Activated CD4-positive, alpha-beta T cell treated with anti-CD3 and anti-CD28 coated beads, Interleukin-2, Interleukin-6, amounts not matched to agents 100 ng/mL and 50 ng/mL, durations not matched to agents 16 hours and 8 hours (primary cell): Measurements from ENCODE around the gene SENP6.
A peak's percentile ranks its signal among the peaks of the same experiment; 100 is the strongest.
"Not testable (repeated sequence)": the region's sequence is repeated elsewhere in the genome, so short reads cannot be mapped to it uniquely, and the experiment has no call there.

ENCODE experiments used
- DNase-seq: peaks from one replicate; pipeline ENCODE4 v3.0.0-alpha.2; 2020

SENP6 gene

GRCh38 chr6:75609639-75610590 lies 8.2 kb downstream of the SENP6 start:
- DNase-seq, result no peak

GRCh38 chr6:75611011-75611701 lies 9.5 kb downstream of the SENP6 start:
- DNase-seq, result no peak

GRCh38 chr6:75611702-75612375 lies 10.2 kb downstream of the SENP6 start:
- DNase-seq, result peak; percentile 50

GRCh38 chr6:75612434-75612833 lies 10.8 kb downstream of the SENP6 start:
- peak; percentile 19 for DNase-seq

- no peak for DNase-seq
Observed at GRCh38 chr6:75613056-75613501, 11.4 kb downstream of the SENP6 start.

GRCh38 chr6:75618437-75618836 lies 16.8 kb downstream of the SENP6 start:
- no peak for DNase-seq

- no peak for DNase-seq
Observed at GRCh38 chr6:75619230-75619899, 17.7 kb downstream of the SENP6 start.

GRCh38 chr6:75620381-75621304 lies 19.0 kb downstream of the SENP6 start:
- DNase-seq, result no peak

GRCh38 chr6:75621846-75622245 lies 20.2 kb downstream of the SENP6 start:
- no peak for DNase-seq

- DNase-seq, result no peak
Observed at GRCh38 chr6:75623491-75623890, 21.8 kb downstream of the SENP6 start.

- DNase-seq, result no peak
Observed at GRCh38 chr6:75624335-75624734, 22.7 kb downstream of the SENP6 start.

- DNase-seq, result no peak
Observed at GRCh38 chr6:75624988-75625387, 23.3 kb downstream of the SENP6 start.

GRCh38 chr6:75626561-75626960 lies 24.9 kb downstream of the SENP6 start:
- no peak for DNase-seq

GRCh38 chr6:75627708-75628107 lies 26.0 kb downstream of the SENP6 start:
- not testable (repeated sequence) for DNase-seq

- no peak for DNase-seq
Observed at GRCh38 chr6:75631859-75632635, 30.4 kb downstream of the SENP6 start.

GRCh38 chr6:75633045-75633444 lies 31.4 kb downstream of the SENP6 start:
- DNase-seq, result no peak

- no peak for DNase-seq
Observed at GRCh38 chr6:75642311-75642710, 40.6 kb downstream of the SENP6 start.

- DNase-seq, result no peak
Observed at GRCh38 chr6:75643173-75643572, 41.5 kb downstream of the SENP6 start.

- DNase-seq, result no peak
Observed at GRCh38 chr6:75656479-75656878, 54.8 kb downstream of the SENP6 start.

- no peak for DNase-seq
Observed at GRCh38 chr6:75657327-75657726, 55.6 kb downstream of the SENP6 start.

GRCh38 chr6:75666592-75666991 lies 64.9 kb downstream of the SENP6 start:
- no peak for DNase-seq
